Loucy (cell line): ENCODE results near the gene TOX2.
A peak's percentile ranks its signal among the peaks of the same experiment; 100 is the strongest.

Source experiments
- H2AFZ ChIP-seq: fragments of 200-600 bp; sonication (generic); 2 replicates; pipeline ENCODE4 v1.6.0; 2016; ENCODE audit warnings: antibody characterized with exemption, mild to moderate bottlenecking, low read length, moderate library complexity
- H3F3A ChIP-seq: fragments of 200-600 bp; 2 replicates; pipeline ENCODE4 v1.6.0; 2016; ENCODE audit warnings: antibody characterized with exemption, low read depth, mild to moderate bottlenecking
- H3K27me3 ChIP-seq: fragments of 200-600 bp; sonication (generic); 2 replicates; pipeline ENCODE4 v1.6.1; 2014; ENCODE audit warnings: low read length, mild to moderate bottlenecking; ENCODE audit not compliant: insufficient read depth, poor library complexity, severe bottlenecking
- H3K36me3 ChIP-seq: fragments of 200-600 bp; sonication (generic); 2 replicates; pipeline ENCODE4 v1.6.1; 2016; ENCODE audit warnings: low read length; ENCODE audit not compliant: insufficient read depth
- H3K4me1 ChIP-seq: fragments of 200-600 bp; sonication (generic); 2 replicates; pipeline ENCODE4 v1.5.1; 2014; ENCODE audit warnings: low read length, mild to moderate bottlenecking; ENCODE audit not compliant: insufficient read depth, poor library complexity, severe bottlenecking
- H3K4me2 ChIP-seq: fragments of 200-600 bp; sonication (generic); 2 replicates; pipeline ENCODE4 v1.6.0; 2014; ENCODE audit warnings: antibody characterized with exemption, low read length, low read depth, mild to moderate bottlenecking; ENCODE audit not compliant: poor library complexity, severe bottlenecking
- H3K4me3 ChIP-seq: fragments of 200-600 bp; sonication (generic); 2 replicates; pipeline ENCODE4 v1.5.1; 2014; ENCODE audit warnings: low read length, mild to moderate bottlenecking, mixed read lengths; ENCODE audit not compliant: poor library complexity, severe bottlenecking
- H3K79me2 ChIP-seq: fragments of 200-600 bp; sonication (generic); 2 replicates; pipeline ENCODE4 v1.6.1; 2014; ENCODE audit warnings: low read length; ENCODE audit not compliant: insufficient read depth
- H3K9ac ChIP-seq: fragments of 200-600 bp; sonication (generic); 2 replicates; pipeline ENCODE4 v1.6.0; 2014; ENCODE audit warnings: mild to moderate bottlenecking, low read depth, low read length, moderate library complexity; ENCODE audit not compliant: poor library complexity, severe bottlenecking
- H3K9me2 ChIP-seq: fragments of 200-600 bp; sonication (generic); replicated peaks from 2 replicates; pipeline ENCODE4 v1.6.1; 2016; ENCODE audit warnings: low read depth, low read length, mixed read lengths
- H3K9me3 ChIP-seq: fragments of 200-600 bp; sonication (generic); 2 replicates; pipeline ENCODE4 v1.6.1; 2014; ENCODE audit warnings: mild to moderate bottlenecking, antibody characterized with exemption, low read length, low read depth; ENCODE audit not compliant: insufficient read depth
- H4K20me1 ChIP-seq: fragments of 200-600 bp; sonication (generic); 2 replicates; pipeline ENCODE4 v1.6.0; 2014; ENCODE audit warnings: antibody characterized with exemption, low read length, mild to moderate bottlenecking; ENCODE audit not compliant: insufficient read depth, poor library complexity, severe bottlenecking
- EZH2phosphoT487 ChIP-seq: fragments of 200-600 bp; IDR thresholded peaks from 2 replicates; pipeline ENCODE4 v1.6.1; 2018; ENCODE audit warnings: antibody characterized with exemption, mild to moderate bottlenecking, moderate library complexity, borderline replicate concordance
- TF ChIP-seq, protein P1 (sequence below): fragments of 200-600 bp; sonication (generic); conservative IDR thresholded peaks from 2 replicates; pipeline ENCODE4 v1.5.1; 2014; ENCODE audit warnings: mild to moderate bottlenecking, antibody characterized with exemption, low read length

TOX2 gene

DNA sequence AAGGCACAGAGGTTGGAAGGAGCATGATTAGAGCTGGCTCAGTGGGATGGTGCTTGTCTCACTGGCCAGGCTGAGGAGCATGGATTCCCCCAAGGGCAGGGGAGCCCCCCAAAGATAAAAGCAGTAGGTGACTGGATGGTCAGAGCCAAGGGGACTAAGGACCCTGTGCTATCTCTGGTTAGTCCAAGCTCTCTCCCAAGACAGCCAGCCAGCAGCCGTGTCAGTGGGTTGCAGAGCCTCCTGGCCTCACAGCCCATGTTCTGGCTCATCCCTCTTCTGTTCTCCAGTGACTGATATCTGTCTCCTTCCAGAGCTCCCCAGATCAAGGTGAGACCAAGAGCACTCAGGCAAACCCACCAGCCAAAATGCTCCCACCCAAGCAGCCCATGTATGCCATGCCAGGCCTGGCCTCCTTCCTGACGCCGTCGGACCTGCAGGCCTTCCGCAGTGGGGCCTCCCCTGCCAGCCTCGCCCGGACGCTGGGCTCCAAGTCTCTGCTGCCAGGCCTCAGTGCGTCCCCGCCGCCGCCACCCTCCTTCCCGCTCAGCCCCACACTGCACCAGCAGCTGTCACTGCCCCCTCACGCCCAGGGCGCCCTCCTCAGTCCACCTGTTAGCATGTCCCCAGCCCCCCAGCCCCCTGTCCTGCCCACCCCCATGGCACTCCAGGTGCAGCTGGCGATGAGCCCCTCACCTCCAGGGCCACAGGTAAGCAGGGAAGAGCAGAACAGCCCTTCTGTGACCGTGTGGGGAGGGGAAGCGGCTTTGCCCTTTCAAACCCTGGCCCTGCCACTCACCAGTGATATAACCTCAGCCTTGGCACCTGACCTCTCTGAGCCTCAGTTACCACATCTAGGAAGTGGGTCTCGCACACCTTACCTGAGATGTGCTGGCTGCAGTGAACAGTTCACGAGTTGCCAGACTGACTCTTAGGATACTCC lies 151.0 kb downstream of the TOX2 start:
- H3K27me3 ChIP-seq, result no peaks in the 10 kb centered on the region
- H3F3A ChIP-seq, result peaks cover 16% of the 10 kb centered on the region
- no peak overlapping the region for H3K4me2 ChIP-seq
- H4K20me1 ChIP-seq, result no peaks in the 10 kb centered on the region
- no peaks in the 10 kb centered on the region for H3K79me2 ChIP-seq
- no peaks in the 10 kb centered on the region for H3K9me3 ChIP-seq
- no peak overlapping the region for H3K9ac ChIP-seq
- no peak overlapping the region for H2AFZ ChIP-seq
- H3K4me3 ChIP-seq, result no peak overlapping the region
- TF ChIP-seq EZH2phosphoT487, result no peak
- TF ChIP-seq, protein P1, sequence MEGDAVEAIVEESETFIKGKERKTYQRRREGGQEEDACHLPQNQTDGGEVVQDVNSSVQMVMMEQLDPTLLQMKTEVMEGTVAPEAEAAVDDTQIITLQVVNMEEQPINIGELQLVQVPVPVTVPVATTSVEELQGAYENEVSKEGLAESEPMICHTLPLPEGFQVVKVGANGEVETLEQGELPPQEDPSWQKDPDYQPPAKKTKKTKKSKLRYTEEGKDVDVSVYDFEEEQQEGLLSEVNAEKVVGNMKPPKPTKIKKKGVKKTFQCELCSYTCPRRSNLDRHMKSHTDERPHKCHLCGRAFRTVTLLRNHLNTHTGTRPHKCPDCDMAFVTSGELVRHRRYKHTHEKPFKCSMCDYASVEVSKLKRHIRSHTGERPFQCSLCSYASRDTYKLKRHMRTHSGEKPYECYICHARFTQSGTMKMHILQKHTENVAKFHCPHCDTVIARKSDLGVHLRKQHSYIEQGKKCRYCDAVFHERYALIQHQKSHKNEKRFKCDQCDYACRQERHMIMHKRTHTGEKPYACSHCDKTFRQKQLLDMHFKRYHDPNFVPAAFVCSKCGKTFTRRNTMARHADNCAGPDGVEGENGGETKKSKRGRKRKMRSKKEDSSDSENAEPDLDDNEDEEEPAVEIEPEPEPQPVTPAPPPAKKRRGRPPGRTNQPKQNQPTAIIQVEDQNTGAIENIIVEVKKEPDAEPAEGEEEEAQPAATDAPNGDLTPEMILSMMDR, result no peak
- H3K36me3 ChIP-seq, result no peaks in the 10 kb centered on the region
- peaks cover 31% of the 10 kb centered on the region for H3K4me1 ChIP-seq
- no peaks in the 10 kb centered on the region for H3K9me2 ChIP-seq

DNA sequence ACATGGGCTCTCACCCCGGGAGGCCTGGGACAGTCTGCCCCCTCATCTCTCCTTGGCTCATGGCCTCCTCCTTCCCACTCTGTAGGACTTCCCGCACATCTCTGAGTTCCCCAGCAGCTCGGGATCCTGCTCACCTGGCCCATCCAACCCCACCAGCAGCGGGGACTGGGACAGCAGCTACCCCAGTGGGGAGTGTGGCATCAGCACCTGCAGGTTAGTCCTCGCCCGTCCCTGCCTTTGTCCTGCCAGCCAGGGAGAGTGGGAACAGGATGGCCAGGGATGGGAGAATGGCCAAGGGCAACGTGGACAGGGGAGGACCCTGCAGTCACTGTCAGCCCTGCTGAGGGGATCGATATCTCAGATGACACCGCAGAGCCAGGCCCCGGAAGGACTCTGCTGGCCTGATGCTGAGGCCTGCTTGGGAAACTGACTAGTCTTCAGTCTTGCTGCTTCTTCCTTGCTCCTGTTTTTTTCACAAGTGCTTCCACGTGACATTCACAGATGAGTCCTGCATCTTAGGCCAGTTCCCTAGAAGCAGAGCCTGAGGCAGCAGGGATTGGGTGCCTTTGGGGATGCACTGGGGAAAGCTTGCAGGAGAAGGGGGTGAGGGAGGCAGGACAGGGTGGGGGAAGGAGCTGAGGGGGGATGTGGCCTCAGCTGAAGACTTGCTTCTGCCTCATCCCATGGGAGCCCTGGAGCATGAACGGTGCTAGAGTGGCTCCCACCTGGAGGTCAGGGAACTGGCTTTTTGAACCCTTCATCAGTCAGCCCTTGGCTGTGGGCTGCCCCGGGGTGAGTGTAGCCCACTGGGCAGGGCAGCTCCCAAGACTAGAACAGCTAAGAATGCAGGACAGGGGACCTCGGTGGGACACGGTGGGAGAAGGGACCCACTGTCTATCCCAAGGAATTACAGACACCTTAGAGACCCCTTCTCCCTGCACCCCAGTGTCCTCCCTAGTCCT lies 152.3 kb downstream of the TOX2 start:
- no peaks in the 10 kb centered on the region for H3K9me2 ChIP-seq
- TF ChIP-seq EZH2phosphoT487, result no peak
- TF ChIP-seq, protein P1, result no peak
- no peaks in the 10 kb centered on the region for H3K79me2 ChIP-seq
- no peaks in the 10 kb centered on the region for H4K20me1 ChIP-seq
- no peaks in the 10 kb centered on the region for H3K9me3 ChIP-seq
- no peak overlapping the region for H3K4me2 ChIP-seq
- peak overlapping the region; percentile 87 for H3K9ac ChIP-seq
- H2AFZ ChIP-seq, result no peak overlapping the region
- no peak overlapping the region for H3K4me3 ChIP-seq
- H3K36me3 ChIP-seq, result no peaks in the 10 kb centered on the region
- no peaks in the 10 kb centered on the region for H3K27me3 ChIP-seq
- peaks cover 43% of the 10 kb centered on the region for H3K4me1 ChIP-seq
- peaks cover 16% of the 10 kb centered on the region for H3F3A ChIP-seq

DNA sequence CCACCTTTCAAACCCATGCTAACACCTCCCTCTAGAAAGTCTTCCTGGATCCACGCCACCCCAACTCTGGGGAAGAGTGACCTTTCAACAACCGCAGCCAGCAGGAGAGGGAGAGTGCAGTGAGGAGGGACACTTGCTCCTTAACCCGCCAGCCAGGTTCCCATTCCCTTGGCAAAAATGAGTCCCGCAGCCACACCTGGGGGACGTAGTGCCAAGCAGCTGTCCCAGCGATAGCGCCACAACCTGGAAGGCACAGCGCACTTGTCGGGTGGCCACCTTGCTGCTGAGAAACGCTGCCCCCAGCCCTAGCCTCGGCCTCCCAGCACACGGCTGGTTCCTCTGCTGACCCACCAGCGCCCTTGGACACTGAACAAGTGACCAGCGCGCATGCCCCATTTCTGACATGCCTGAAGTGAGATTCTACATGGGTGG lies 153.0 kb downstream of the TOX2 start:
- Histone ChIP-seq H3K27me3 (no peaks in the 10 kb centered on the region), H2AFZ (no peak overlapping the region), H4K20me1 (no peaks in the 10 kb centered on the region), H3F3A (peaks cover 16% of the 10 kb centered on the region), H3K36me3 (no peaks in the 10 kb centered on the region), H3K4me1 (peaks cover 49% of the 10 kb centered on the region), H3K9me3 (no peaks in the 10 kb centered on the region), H3K4me3 (no peak overlapping the region), H3K9ac (peak overlapping the region; percentile 87), H3K9me2 (no peaks in the 10 kb centered on the region), H3K79me2 (no peaks in the 10 kb centered on the region), H3K4me2 (peak overlapping the region; percentile 97)
- no peak for TF ChIP-seq EZH2phosphoT487
- TF ChIP-seq, protein P1, result no peak
